IMR-90 (cell line): ENCODE measurements around the gene TMOD2. TPM values are rescaled to one million over a fixed set of nuclear protein-coding genes. Genes with fewer than 3 reads are reported as not detected.

Experiments used
- ATAC-seq: fragments of 200-7000 bp; cut with Tn5 transposase; 2 replicates; pipeline ENCODE4 v1.9.1; 2020; ENCODE audit warnings: low read depth, mild to moderate bottlenecking, moderate library complexity
- BruUV-seq: library from RNA; stranded (reverse); fragments of 400-500 nt; replicated peaks from 2 replicates; lab custom pipeline; 2021; lab: Mats Ljungman, UMichigan
- CTCF ChIA-PET: fragments of 300-600 bp; formaldehyde crosslinking; extraction: SDS; loops from one replicate; lab custom pipeline; 2021; ENCODE audit warnings: antibody characterized with exemption; lab: Yijun Ruan, JAX
- POLR2A ChIA-PET: fragments of 300-600 bp; sonication (Branson Sonifier 250); formaldehyde crosslinking; loops from one replicate; lab custom pipeline; 2022; ENCODE audit warnings: antibody characterized with exemption; ENCODE audit not compliant: unreplicated experiment; lab: Charles Lee
- DNase-seq: peaks from one replicate; pipeline ENCODE4 v3.0.0; 2013
- H2AFZ ChIP-seq: replicated peaks from 2 replicates; pipeline ENCODE3; 2013; ENCODE audit warnings: low read length, mild to moderate bottlenecking; ENCODE audit not compliant: poor library complexity
- H2AK5ac ChIP-seq: 2 replicates; pipeline ENCODE4 v1.6.1; 2013; ENCODE audit warnings: low read depth, low read length, inconsistent platforms
- H2AK9ac ChIP-seq: replicated peaks from 2 replicates; pipeline ENCODE3; 2013; ENCODE audit warnings: mild to moderate bottlenecking, low read depth, low read length, moderate library complexity; ENCODE audit not compliant: poor library complexity
- H2BK120ac ChIP-seq: 2 replicates; pipeline ENCODE4 v1.6.1; 2013; ENCODE audit warnings: low read depth, low read length, inconsistent platforms
- H2BK15ac ChIP-seq: 3 replicates; pipeline ENCODE4 v1.6.1; 2013; ENCODE audit warnings: low read depth, low read length, inconsistent platforms
- H2BK20ac ChIP-seq: 2 replicates; pipeline ENCODE4 v1.6.1; 2013; ENCODE audit warnings: low read depth, mild to moderate bottlenecking, inconsistent platforms, low read length, moderate library complexity
- H2BK5ac ChIP-seq: 2 replicates; pipeline ENCODE4 v1.6.1; 2013; ENCODE audit warnings: mild to moderate bottlenecking, low read depth, low read length, inconsistent platforms; ENCODE audit not compliant: poor library complexity, severe bottlenecking
- H3K14ac ChIP-seq: replicated peaks from 2 replicates; pipeline ENCODE4 v1.6.1; 2013; ENCODE audit warnings: low read depth, low read length, inconsistent platforms
- H3K18ac ChIP-seq: 2 replicates; pipeline ENCODE4 v1.6.1; 2013; ENCODE audit warnings: low read depth, low read length, control low read depth
- H3K23ac ChIP-seq: 2 replicates; pipeline ENCODE4 v1.6.1; 2013; ENCODE audit warnings: low read depth, low read length, inconsistent platforms
- H3K27ac ChIP-seq: 2 replicates; pipeline ENCODE4 v1.5.1; 2013; ENCODE audit warnings: mild to moderate bottlenecking, control low read depth, low read length; ENCODE audit not compliant: insufficient read depth
- H3K27me3 ChIP-seq: 2 replicates; pipeline ENCODE4 v1.6.1; 2013; ENCODE audit warnings: low read length; ENCODE audit not compliant: control insufficient read depth, insufficient read depth
- H3K36me3 ChIP-seq: 2 replicates; pipeline ENCODE4 v1.6.1; 2013; ENCODE audit warnings: low read length, mixed read lengths; ENCODE audit not compliant: control insufficient read depth, insufficient read depth
- H3K4ac ChIP-seq: 2 replicates; pipeline ENCODE4 v1.6.1; 2013; ENCODE audit warnings: low read depth, low read length, inconsistent platforms
- H3K4me1 ChIP-seq: 2 replicates; pipeline ENCODE4 v1.6.1; 2013; ENCODE audit warnings: low read length, mixed read lengths; ENCODE audit not compliant: control insufficient read depth, insufficient read depth
- H3K4me2 ChIP-seq: 2 replicates; pipeline ENCODE4 v1.6.1; 2013; ENCODE audit warnings: low read depth, mild to moderate bottlenecking, control low read depth, low read length, moderate library complexity
- H3K4me3 ChIP-seq: 2 replicates; pipeline ENCODE4 v1.5.1; 2013; ENCODE audit warnings: low read depth, mild to moderate bottlenecking, control low read depth, low read length, moderate library complexity; ENCODE audit not compliant: insufficient read depth
- H3K56ac ChIP-seq: 2 replicates; pipeline ENCODE4 v1.6.1; 2013; ENCODE audit warnings: low read length, inconsistent platforms; ENCODE audit not compliant: insufficient read depth; ENCODE audit errors: extremely low read depth
- H3K79me1 ChIP-seq, 2 experiments: 2 replicates each; pipeline ENCODE4 v1.6.1; 2013; ENCODE audit warnings: low read length in 2 of 2, inconsistent platforms in 1 of 2, low read depth in 1 of 2
- H3K9ac ChIP-seq: 2 replicates; pipeline ENCODE4 v1.6.1; 2013; ENCODE audit warnings: low read depth, low read length, control low read depth
- H3K9me1 ChIP-seq: 2 replicates; pipeline ENCODE4 v1.6.1; 2013; ENCODE audit warnings: low read length, inconsistent platforms; ENCODE audit not compliant: insufficient read depth
- H3K9me3 ChIP-seq: 2 replicates; pipeline ENCODE4 v1.6.1; 2013; ENCODE audit warnings: low read length; ENCODE audit not compliant: control insufficient read depth, insufficient read depth
- H4K20me1 ChIP-seq: 2 replicates; pipeline ENCODE4 v1.6.1; 2013; ENCODE audit warnings: low read length, inconsistent platforms; ENCODE audit not compliant: insufficient read depth
- H4K5ac ChIP-seq: 2 replicates; pipeline ENCODE4 v1.6.1; 2013; ENCODE audit warnings: mild to moderate bottlenecking, low read depth, low read length, control low read depth
- H4K8ac ChIP-seq, 2 experiments: 2 replicates each; pipeline ENCODE4 v1.6.1; 2013; ENCODE audit warnings: low read depth in 2 of 2, low read length in 2 of 2, control low read depth in 1 of 2, inconsistent platforms in 1 of 2
- H4K91ac ChIP-seq: 2 replicates; pipeline ENCODE4 v1.6.1; 2013; ENCODE audit warnings: low read depth, low read length, inconsistent platforms; ENCODE audit not compliant: insufficient read depth
- BHLHE40 ChIP-seq: fragments of 150-350 bp; IDR thresholded peaks from 2 replicates; pipeline ENCODE4 v1.6.1; 2016; ENCODE audit warnings: mild to moderate bottlenecking, low read depth, low read length
- CEBPB ChIP-seq: IDR thresholded peaks from 2 replicates; pipeline ENCODE4 v1.6.1; 2012; ENCODE audit warnings: low read depth, low read length, improper control_type of control experiment
- CHD1 ChIP-seq: IDR thresholded peaks from 2 replicates; pipeline ENCODE4 v1.6.1; 2012; ENCODE audit warnings: low read depth, low read length, improper control_type of control experiment
- CTCF ChIP-seq: conservative IDR thresholded peaks from 2 replicates; pipeline ENCODE4 v1.5.1; 2012; ENCODE audit warnings: mild to moderate bottlenecking, low read depth, low read length, improper control_type of control experiment
- ELK1 ChIP-seq: fragments of 150-350 bp; IDR thresholded peaks from 2 replicates; pipeline ENCODE4 v1.6.1; 2016; ENCODE audit warnings: low read depth, mild to moderate bottlenecking, low read length, moderate library complexity, borderline replicate concordance
- FOS ChIP-seq: fragments of 150-350 bp; IDR thresholded peaks from 2 replicates; pipeline ENCODE4 v1.6.1; 2016; ENCODE audit warnings: low read depth, low read length
- MAFK ChIP-seq: IDR thresholded peaks from 2 replicates; pipeline ENCODE4 v1.6.1; 2012; ENCODE audit warnings: low read depth, low read length, improper control_type of control experiment
- MAZ ChIP-seq: IDR thresholded peaks from 2 replicates; pipeline ENCODE4 v1.6.1; 2012; ENCODE audit warnings: low read depth, mild to moderate bottlenecking, low read length, improper control_type of control experiment, moderate library complexity, borderline replicate concordance
- MXI1 ChIP-seq: IDR thresholded peaks from 2 replicates; pipeline ENCODE4 v1.6.1; 2012; ENCODE audit warnings: low read depth, mild to moderate bottlenecking, low read length, moderate library complexity, borderline replicate concordance
- NFE2L2 ChIP-seq: fragments of 150-350 bp; IDR thresholded peaks from 2 replicates; pipeline ENCODE4 v1.6.1; 2016; ENCODE audit warnings: low read depth, mild to moderate bottlenecking, low read length
- POLR2A ChIP-seq: IDR thresholded peaks from 2 replicates; pipeline ENCODE4 v1.6.1; 2012; ENCODE audit warnings: mild to moderate bottlenecking, low read depth, low read length
- RAD21 ChIP-seq: IDR thresholded peaks from 2 replicates; pipeline ENCODE4 v1.6.1; 2012; ENCODE audit warnings: low read length, improper control_type of control experiment
- RCOR1 ChIP-seq: IDR thresholded peaks from 2 replicates; pipeline ENCODE4 v1.6.1; 2012; ENCODE audit warnings: mild to moderate bottlenecking, low read length, improper control_type of control experiment; ENCODE audit not compliant: insufficient replicate concordance
- RFX5 ChIP-seq: IDR thresholded peaks from 2 replicates; pipeline ENCODE4 v1.8.0; 2012; ENCODE audit warnings: low read depth, mild to moderate bottlenecking, low read length, moderate library complexity
- SMC3 ChIP-seq: fragments of 150-350 bp; IDR thresholded peaks from 2 replicates; pipeline ENCODE4 v1.6.1; 2016; ENCODE audit warnings: low read depth, mild to moderate bottlenecking, antibody characterized with exemption, low read length, moderate library complexity
- USF2 ChIP-seq: fragments of 150-350 bp; IDR thresholded peaks from 2 replicates; pipeline ENCODE4 v1.6.1; 2017; ENCODE audit warnings: mild to moderate bottlenecking, antibody characterized with exemption, low read length, low read depth
- WGBS, 2 experiments: methylation state at CpG; one replicate each; pipeline versions ENCODE4 v1.1.5 to v1.1.7; 2013; ENCODE audit warnings: missing lambda C conversion rate in 2 of 2; ENCODE audit not compliant: insufficient read length in 1 of 2; ENCODE audit errors: extremely low coverage in 2 of 2; 5-methylcytosine and 5-hydroxymethylcytosine counted together
- dilution Hi-C: fragments of 300-500 bp; cut with HindIII; formaldehyde crosslinking; loops from one replicate; pipeline ENCODE4 v1.14.3; 2018; ENCODE audit warnings: low sequenced_read_pairs; ENCODE audit not compliant: unreplicated experiment
- in situ Hi-C: fragments of 300-500 bp; cut with MboI; formaldehyde crosslinking; loops from 3 replicates; pipeline ENCODE4 v1.14.3; 2019; ENCODE audit warnings: low sequenced_read_pairs, inconsistent platforms, mixed read lengths
- intact Hi-C: fragments of 100-400 bp; cut with micrococcal nuclease; formaldehyde crosslinking; loops from 2 replicates; pipeline ENCODE4 v1.10.0; 2022
- polyA plus RNA-seq, 3 experiments: library from polyadenylated mRNA; depleted of rRNA; stranded (reverse); fragments of >200 nt; gene quantifications; 2 replicates each; pipeline ENCODE4 v1.2.3, GENCODE V29; 2012; ENCODE audit warnings: low replicate concordance in 1 of 3
- total RNA-seq: library from RNA; depleted of rRNA; stranded (reverse); fragments of >200 nt; gene quantifications from 2 replicates; pipeline ENCODE4 v1.2.3, GENCODE V29; 2012

The TMOD2 gene
- total and polyA plus RNA-seq, 2 of the 4 experiments (the other 2 are of a cell fraction), result 2.8 to 5.4 TPM

GRCh38 chr15:51749307-51749706 is 2.1 kb upstream of the TMOD2 start:
- DNase-seq (no peak), ATAC-seq (no peak)
- Histone ChIP-seq H3K4ac (no peak overlapping the region), H2AK5ac (no peak overlapping the region), H4K20me1 (no peaks in the 10 kb centered on the region; the same call in none of the 2 replicates), H3K23ac (no peak overlapping the region), H4K8ac (no peak overlapping the region), H3K4me3 (no peak overlapping the region), H3K36me3 (no peaks in the 10 kb centered on the region), H3K9me1 (no peaks in the 10 kb centered on the region), H3K9ac (no peak overlapping the region), H2BK120ac (no peak overlapping the region), H3K9me3 (no peaks in the 10 kb centered on the region), H3K27ac (no peak overlapping the region), H3K4me2 (no peak overlapping the region), H2BK15ac (no peak overlapping the region), H3K27me3 (peaks cover 30% of the 10 kb centered on the region), H3K14ac (no peak overlapping the region), H3K56ac (no peak overlapping the region), H2BK20ac (no peak overlapping the region), H3K18ac (no peak overlapping the region), H3K4me1 (0 out of 2 replicates have a peak, but pooled peaks cover 4% of the 10 kb centered on the region), H2AK9ac (no peak overlapping the region), H4K91ac (no peak overlapping the region), H3K79me1 (peaks cover 0 to 6% of the 10 kb centered on the region in 2 experiments; a peak in 1 of 4 replicates), H4K5ac (no peak overlapping the region), H2AFZ (no peak overlapping the region), H2BK5ac (no peak overlapping the region)
- CTCF ChIA-PET, result no interaction called here
- in situ Hi-C loops, result no loop called here
- dilution Hi-C loops, result no loop called here
- POLR2A ChIA-PET, result no interaction called here
- no peak for TF ChIP-seq MAZ
- TF ChIP-seq ELK1, result no peak
- TF ChIP-seq FOS, result no peak
- TF ChIP-seq SMC3, result no peak
- TF ChIP-seq NFE2L2, result no peak
- TF ChIP-seq RFX5, result no peak
- TF ChIP-seq CTCF, result no peak
- no peak for TF ChIP-seq CHD1
- no peak for TF ChIP-seq USF2
- no peak for TF ChIP-seq POLR2A
- TF ChIP-seq BHLHE40, result no peak
- TF ChIP-seq MAFK, result no peak
- no peak for TF ChIP-seq MXI1
- no peak for TF ChIP-seq RCOR1
- no peak for TF ChIP-seq CEBPB
- no peak for TF ChIP-seq RAD21
- BruUV-seq, result no TSS peak
- WGBS, 2 experiments, result 79% methylated on average over 5 of the region's 5 CpGs; no CpG with 5 or more reads in 1 of the 2 experiments
- intact Hi-C loops, result no loop called here
